H1 (cell line): ENCODE results near the gene IFIT5. TPM values are rescaled to one million over a fixed set of nuclear protein-coding genes. Genes with fewer than 3 reads are reported as not detected.

ENCODE experiments used
- CTCF ChIA-PET: fragments of 300-600 bp; sonication (Branson Sonifier 250); formaldehyde crosslinking; loops from one replicate; lab custom pipeline; 2021; ENCODE audit not compliant: partially characterized antibody; lab: Charles Lee
- POLR2A ChIA-PET: fragments of 300-600 bp; sonication (Branson Sonifier 250); formaldehyde crosslinking; loops from one replicate; lab custom pipeline; 2021; ENCODE audit warnings: inconsistent platforms; ENCODE audit not compliant: partially characterized antibody; lab: Charles Lee
- DNase-seq, 2 experiments: peaks; one replicate each; pipeline versions ENCODE4 v3.0.0 to v3.0.0-alpha.2; 2010 to 2022; ENCODE audit warnings: low spot score in 2 of 2, low read depth in 1 of 2, mixed read lengths in 1 of 2
- FAIRE-seq: peaks from 2 replicates; lab custom pipeline; 2011; peaks lifted over from hg19 to GRCh38; lab: Jason Lieb, UNC
- H2AFZ ChIP-seq: 2 replicates; pipeline ENCODE4 v1.8.1; 2012; ENCODE audit warnings: low read length, inconsistent platforms
- H2AK5ac ChIP-seq: 2 replicates; pipeline ENCODE4 v1.6.1; 2013; ENCODE audit warnings: low read depth, low read length
- H2BK120ac ChIP-seq: replicated peaks from 2 replicates; pipeline ENCODE3; 2013; ENCODE audit warnings: low read depth, low read length, inconsistent platforms
- H2BK12ac ChIP-seq: 2 replicates; pipeline ENCODE4 v1.6.1; 2013; ENCODE audit warnings: low read depth, low read length
- H2BK15ac ChIP-seq: 2 replicates; pipeline ENCODE4 v1.6.1; 2013; ENCODE audit warnings: low read length
- H2BK20ac ChIP-seq: 2 replicates; pipeline ENCODE4 v1.6.1; 2013; ENCODE audit warnings: low read length
- H2BK5ac ChIP-seq: 2 replicates; pipeline ENCODE4 v1.6.1; 2013; ENCODE audit warnings: low read depth, low read length
- H3K14ac ChIP-seq: 2 replicates; pipeline ENCODE4 v1.6.1; 2013; ENCODE audit warnings: inconsistent platforms; ENCODE audit not compliant: insufficient read length
- H3K18ac ChIP-seq: 2 replicates; pipeline ENCODE4 v1.6.1; 2013; ENCODE audit warnings: low read length; ENCODE audit errors: extremely low read depth
- H3K23ac ChIP-seq: 2 replicates; pipeline ENCODE4 v1.6.1; 2013; ENCODE audit warnings: inconsistent platforms; ENCODE audit not compliant: insufficient read length
- H3K23me2 ChIP-seq: 2 replicates; pipeline ENCODE4 v1.6.1; 2013; ENCODE audit warnings: low read depth, low read length
- H3K27ac ChIP-seq: 2 replicates; pipeline ENCODE4 v1.6.1; 2011; ENCODE audit warnings: low read depth, low read length, inconsistent platforms
- H3K27me3 ChIP-seq, 4 experiments: replicated peaks in 1 of 4; 1 replicate in 1 of 4; 2 replicates in 3 of 4; pipeline versions ENCODE4 v1.6.1 to v1.8.1; 2011 to 2013; ENCODE audit warnings: low read length in 3 of 4, mild to moderate bottlenecking in 3 of 4, inconsistent platforms in 2 of 4, mixed read lengths in 2 of 4, moderate library complexity in 1 of 4; ENCODE audit not compliant: control insufficient read depth in 3 of 4, insufficient read depth in 3 of 4; ENCODE audit errors: extremely low read depth in 1 of 4
- H3K36me3 ChIP-seq, 4 experiments: 2 replicates each; pipeline versions ENCODE4 v1.6.1 to v1.8.1; 2011 to 2013; ENCODE audit warnings: mild to moderate bottlenecking in 4 of 4, low read length in 3 of 4, moderate library complexity in 2 of 4, control low read depth in 1 of 4, inconsistent platforms in 1 of 4; ENCODE audit not compliant: insufficient read depth in 4 of 4, control insufficient read depth in 2 of 4
- H3K4ac ChIP-seq: replicated peaks from 2 replicates; pipeline ENCODE3; 2013; ENCODE audit warnings: low read length, low read depth, mixed read lengths, inconsistent platforms; ENCODE audit not compliant: insufficient read length
- H3K4me1 ChIP-seq, 4 experiments: replicated peaks in 1 of 4; 1 replicate in 1 of 4; 2 replicates in 3 of 4; pipeline versions ENCODE4 v1.6.1 to v1.8.1; 2011 to 2013; ENCODE audit warnings: low read length in 3 of 4, inconsistent platforms in 2 of 4, mixed read lengths in 1 of 4; ENCODE audit not compliant: insufficient read depth in 4 of 4, control insufficient read depth in 3 of 4
- H3K4me2 ChIP-seq, 2 experiments: 2 replicates each; pipeline versions ENCODE4 v1.6.1 to v1.8.1; 2011 to 2013; ENCODE audit warnings: low read depth in 2 of 2, low read length in 2 of 2, control low read depth in 1 of 2, inconsistent platforms in 1 of 2, mild to moderate bottlenecking in 1 of 2; ENCODE audit not compliant: insufficient read depth in 1 of 2
- H3K4me3 ChIP-seq, 4 experiments: fragments of 200-600, 300-600 bp in 1 of 4; sonication (generic), shearing (Covaris generic), sonication (Bioruptor Twin) in 1 of 4; 2 replicates each; pipeline versions ENCODE4 v1.5.1 to v1.8.1; 2011 to 2016; ENCODE audit warnings: low read length in 4 of 4, low read depth in 3 of 4, control low read depth in 2 of 4, inconsistent platforms in 2 of 4, mild to moderate bottlenecking in 2 of 4, mixed read lengths in 1 of 4, moderate library complexity in 1 of 4; ENCODE audit not compliant: insufficient read depth in 2 of 4; ENCODE audit errors: extremely low read depth in 1 of 4
- H3K56ac ChIP-seq: replicated peaks from 2 replicates; pipeline ENCODE3; 2013; ENCODE audit warnings: low read depth, mild to moderate bottlenecking, mixed read lengths, low read length, inconsistent platforms; ENCODE audit not compliant: insufficient read length
- H3K79me1 ChIP-seq: 2 replicates; pipeline ENCODE4 v1.6.1; 2013; ENCODE audit warnings: low read depth, low read length, control low read depth
- H3K79me2 ChIP-seq, 2 experiments: 2 replicates each; pipeline versions ENCODE4 v1.6.1 to v1.8.1; 2012 to 2013; ENCODE audit warnings: low read length in 2 of 2, mild to moderate bottlenecking in 2 of 2, inconsistent platforms in 1 of 2; ENCODE audit not compliant: insufficient read depth in 2 of 2, control insufficient read depth in 1 of 2
- H3K9ac ChIP-seq, 4 experiments: replicated peaks in 1 of 4; 1 replicate in 1 of 4; 2 replicates in 3 of 4; pipeline versions ENCODE4 v1.6.1 to v1.8.1; 2011 to 2013; ENCODE audit warnings: low read depth in 3 of 4, low read length in 3 of 4, control low read depth in 2 of 4, mild to moderate bottlenecking in 2 of 4, moderate library complexity in 2 of 4, inconsistent platforms in 1 of 4; ENCODE audit errors: extremely low read depth in 1 of 4
- H3K9me3 ChIP-seq, 2 experiments: 2 replicates each; pipeline versions ENCODE4 v1.6.1 to v1.8.1; 2012 to 2013; ENCODE audit warnings: mild to moderate bottlenecking in 2 of 2, moderate library complexity in 2 of 2, control low read depth in 1 of 2, inconsistent platforms in 1 of 2, low read depth in 1 of 2, low read length in 1 of 2, mixed read lengths in 1 of 2; ENCODE audit not compliant: insufficient read depth in 2 of 2
- H4K20me1 ChIP-seq, 2 experiments: replicated peaks in 1 of 2; 2 replicates each; pipeline versions ENCODE3 to v1.8.1; 2011 to 2013; ENCODE audit warnings: inconsistent platforms in 2 of 2, low read length in 2 of 2, mild to moderate bottlenecking in 1 of 2; ENCODE audit not compliant: insufficient read depth in 2 of 2, control insufficient read depth in 1 of 2
- H4K5ac ChIP-seq: 2 replicates; pipeline ENCODE4 v1.6.1; 2013; ENCODE audit warnings: low read length, low read depth, mixed read lengths, inconsistent platforms; ENCODE audit not compliant: insufficient read length
- H4K8ac ChIP-seq: 2 replicates; pipeline ENCODE4 v1.8.0; 2013; ENCODE audit warnings: mild to moderate bottlenecking, moderate library complexity, low read length, inconsistent platforms; ENCODE audit not compliant: insufficient read depth; ENCODE audit errors: extremely low read depth
- H4K91ac ChIP-seq: replicated peaks from 2 replicates; pipeline ENCODE3; 2013; ENCODE audit warnings: low read length, mixed read lengths, inconsistent platforms; ENCODE audit not compliant: insufficient read length
- E2F6 ChIP-seq: IDR thresholded peaks from 2 replicates; pipeline ENCODE4 v1.6.1; 2012; ENCODE audit warnings: inconsistent platforms
- MAFK ChIP-seq: IDR thresholded peaks from 2 replicates; pipeline ENCODE4 v1.6.1; 2012; ENCODE audit warnings: low read depth, mild to moderate bottlenecking, improper control_type of control experiment, low read length
- SP4 ChIP-seq: IDR thresholded peaks from 2 replicates; pipeline ENCODE4 v1.6.1; 2012; ENCODE audit warnings: low read length, inconsistent platforms
- WGBS, 2 experiments: shearing (Covaris generic) in 1 of 2; methylation state at CpG; one replicate each; pipeline versions ENCODE4 v1.1.6 to v1.1.7; 2013 to 2015; ENCODE audit warnings: low lambda C conversion rate in 2 of 2, mixed read lengths in 2 of 2, inconsistent platforms in 1 of 2, low coverage in 1 of 2, missing lambda C conversion rate in 1 of 2; ENCODE audit not compliant: insufficient replicate concordance in 2 of 2, insufficient coverage in 1 of 2, insufficient read length in 1 of 2; ENCODE audit errors: extremely low coverage in 1 of 2, missing lambda C conversion rate in 1 of 2; 5-methylcytosine and 5-hydroxymethylcytosine counted together
- polyA plus RNA-seq, 7 experiments: library from polyadenylated mRNA; depleted of rRNA in 3 of 7; stranded (reverse) in 5 of 7; unstranded in 2 of 7; fragments of >200 nt in 5 of 7; fragments of 200-250 nt in 2 of 7; gene quantifications; 1 replicate in 5 of 7; 2 replicates in 1 of 7; 4 replicates in 1 of 7; pipeline versions ENCODE4 v1.2.1 to v1.2.3, GENCODE V29; 2011 to 2013; ENCODE audit warnings: missing spikeins in 2 of 7, mixed read lengths in 2 of 7
- total RNA-seq: library from RNA; stranded (reverse); fragmentation: NEBNext Ultra II Directional; extraction: Animal tissue kit (Norgen Biotek cat#: 25700); gene quantifications from 2 replicates; pipeline ENCODE4 v1.2.1, GENCODE V29; 2021

IFIT5 gene
- total and polyA plus RNA-seq, 2 of the 8 experiments (the other 6 are each of a cell fraction or from before 2014, with no cell fraction given): 0.94 to 2.6 TPM

GRCh38 chr10:89442289-89442688, 27.9 kb downstream of the IFIT5 start:
- Histone ChIP-seq H3K18ac (no peak overlapping the region), H3K4me1 (no peaks in the 10 kb centered on the region), H3K9me3 (peaks cover 4 to 9% of the 10 kb centered on the region in 2 experiments; a peak in 2 of 4 replicates), H3K27ac (no peak overlapping the region), H3K27me3 (no peaks in the 10 kb centered on the region; a peak in 1 of 7 replicates), H2AFZ (no peak overlapping the region), H4K8ac (no peak overlapping the region), H3K9ac (no peak overlapping the region), H3K14ac (no peak overlapping the region), H2BK120ac (no peak overlapping the region), H3K79me1 (no peaks in the 10 kb centered on the region), H3K79me2 (no peaks in the 10 kb centered on the region), H3K4ac (no peak overlapping the region), H3K23me2 (no peaks in the 10 kb centered on the region), H3K36me3 (no peaks in the 10 kb centered on the region), H3K56ac (no peak overlapping the region), H2BK12ac (no peak overlapping the region), H4K91ac (no peak overlapping the region), H2AK5ac (no peak overlapping the region), H2BK15ac (no peak overlapping the region), H3K4me3 (no peak overlapping the region), H4K20me1 (no peaks in the 10 kb centered on the region), H2BK5ac (no peak overlapping the region), H4K5ac (no peak overlapping the region), H3K4me2 (no peak overlapping the region), H3K23ac (no peak overlapping the region), H2BK20ac (no peak overlapping the region)
- no peak for TF ChIP-seq E2F6
- no peak for TF ChIP-seq MAFK
- no peak for TF ChIP-seq SP4
- no peak for FAIRE-seq
- POLR2A ChIA-PET: no interaction called here
- CTCF ChIA-PET: no interaction called here
- WGBS, 2 experiments: 88% methylated on average over 1 of the region's 1 CpG; no CpG with 5 or more reads in 1 of the 2 experiments
- no peak for DNase-seq
